Measurements from ENCODE around the gene MED25. TPM values are rescaled to one million over a fixed set of nuclear protein-coding genes. Genes with fewer than 3 reads are reported as not detected.

Gene MED25
- total RNA-seq, 1 donor from 2014 or later, result 34.5 TPM

DNA sequence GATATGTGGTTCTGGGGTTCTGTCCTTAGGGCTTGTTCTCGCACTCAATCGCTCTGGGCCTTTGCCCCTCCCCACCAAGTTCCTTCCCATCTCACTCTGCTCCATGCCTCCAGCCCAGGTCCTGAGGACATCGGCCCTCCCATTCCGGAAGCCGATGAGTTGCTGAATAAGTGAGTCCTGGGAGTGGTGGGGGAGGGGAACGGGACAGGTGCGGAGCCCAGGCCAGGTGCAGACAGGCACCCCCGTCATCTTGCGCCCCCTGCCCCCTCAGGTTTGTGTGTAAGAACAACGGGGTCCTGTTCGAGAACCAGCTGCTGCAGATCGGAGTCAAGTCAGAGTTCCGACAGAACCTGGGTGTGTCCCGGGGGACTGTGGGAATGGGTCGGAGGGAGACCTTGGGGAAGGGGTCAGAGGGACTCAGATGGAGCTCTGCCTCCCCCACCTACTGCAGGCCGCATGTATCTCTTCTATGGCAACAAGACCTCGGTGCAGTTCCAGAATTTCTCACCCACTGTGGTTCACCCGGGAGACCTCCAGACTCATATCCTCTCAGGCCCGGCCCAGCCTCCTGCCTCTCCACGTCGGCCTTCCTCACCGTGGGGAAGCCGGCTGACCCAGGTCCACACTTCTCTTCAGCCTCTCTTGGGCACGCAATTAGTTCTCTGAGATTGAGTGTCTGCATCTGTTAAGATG is 15.1 kb upstream of the MED25 start:
- DNase-seq (ENCODE audit: low read depth), result no peak
- H3K4me3 ChIP-seq (ENCODE audit: low read depth, low read length), result no peak overlapping the region
- no peaks in the 10 kb centered on the region for H3K27me3 ChIP-seq (ENCODE audit: control insufficient read depth, insufficient read depth, low read length)
- TF ChIP-seq, protein P1, sequence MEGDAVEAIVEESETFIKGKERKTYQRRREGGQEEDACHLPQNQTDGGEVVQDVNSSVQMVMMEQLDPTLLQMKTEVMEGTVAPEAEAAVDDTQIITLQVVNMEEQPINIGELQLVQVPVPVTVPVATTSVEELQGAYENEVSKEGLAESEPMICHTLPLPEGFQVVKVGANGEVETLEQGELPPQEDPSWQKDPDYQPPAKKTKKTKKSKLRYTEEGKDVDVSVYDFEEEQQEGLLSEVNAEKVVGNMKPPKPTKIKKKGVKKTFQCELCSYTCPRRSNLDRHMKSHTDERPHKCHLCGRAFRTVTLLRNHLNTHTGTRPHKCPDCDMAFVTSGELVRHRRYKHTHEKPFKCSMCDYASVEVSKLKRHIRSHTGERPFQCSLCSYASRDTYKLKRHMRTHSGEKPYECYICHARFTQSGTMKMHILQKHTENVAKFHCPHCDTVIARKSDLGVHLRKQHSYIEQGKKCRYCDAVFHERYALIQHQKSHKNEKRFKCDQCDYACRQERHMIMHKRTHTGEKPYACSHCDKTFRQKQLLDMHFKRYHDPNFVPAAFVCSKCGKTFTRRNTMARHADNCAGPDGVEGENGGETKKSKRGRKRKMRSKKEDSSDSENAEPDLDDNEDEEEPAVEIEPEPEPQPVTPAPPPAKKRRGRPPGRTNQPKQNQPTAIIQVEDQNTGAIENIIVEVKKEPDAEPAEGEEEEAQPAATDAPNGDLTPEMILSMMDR (IDR thresholded peaks at IDR 0.05; ENCODE audit: insufficient read depth, low read length, poor library complexity, severe bottlenecking), result no peak
- no peaks in the 10 kb centered on the region for H3K36me3 ChIP-seq (ENCODE audit: control insufficient read depth, insufficient read depth, low read length)

DNA sequence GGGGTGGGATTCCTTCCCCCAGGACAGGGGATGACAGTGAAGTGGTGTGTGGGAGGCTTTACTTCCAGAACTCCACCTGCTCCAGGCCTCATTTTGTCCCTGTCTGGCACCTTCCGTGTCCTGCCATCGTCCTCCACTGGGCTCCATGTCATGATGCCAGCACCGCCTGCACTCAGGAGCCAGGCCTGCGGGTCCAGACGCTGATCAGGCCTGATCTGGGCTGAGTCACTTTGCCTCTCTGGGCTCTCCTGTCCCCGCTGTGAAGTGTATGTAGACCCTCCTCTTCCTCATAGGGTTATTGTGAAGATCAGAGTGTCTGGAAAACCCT is 14.6 kb upstream of the MED25 start:
- DNase-seq (ENCODE audit: low read depth), result no peak
- TF ChIP-seq, protein P1 (IDR thresholded peaks at IDR 0.05; ENCODE audit: insufficient read depth, low read length, poor library complexity, severe bottlenecking), result no peak
- Histone ChIP-seq H3K4me3 (ENCODE audit: low read depth, low read length) (no peak overlapping the region), H3K27me3 (ENCODE audit: control insufficient read depth, insufficient read depth, low read length) (no peaks in the 10 kb centered on the region), H3K36me3 (ENCODE audit: control insufficient read depth, insufficient read depth, low read length) (no peaks in the 10 kb centered on the region)

DNA sequence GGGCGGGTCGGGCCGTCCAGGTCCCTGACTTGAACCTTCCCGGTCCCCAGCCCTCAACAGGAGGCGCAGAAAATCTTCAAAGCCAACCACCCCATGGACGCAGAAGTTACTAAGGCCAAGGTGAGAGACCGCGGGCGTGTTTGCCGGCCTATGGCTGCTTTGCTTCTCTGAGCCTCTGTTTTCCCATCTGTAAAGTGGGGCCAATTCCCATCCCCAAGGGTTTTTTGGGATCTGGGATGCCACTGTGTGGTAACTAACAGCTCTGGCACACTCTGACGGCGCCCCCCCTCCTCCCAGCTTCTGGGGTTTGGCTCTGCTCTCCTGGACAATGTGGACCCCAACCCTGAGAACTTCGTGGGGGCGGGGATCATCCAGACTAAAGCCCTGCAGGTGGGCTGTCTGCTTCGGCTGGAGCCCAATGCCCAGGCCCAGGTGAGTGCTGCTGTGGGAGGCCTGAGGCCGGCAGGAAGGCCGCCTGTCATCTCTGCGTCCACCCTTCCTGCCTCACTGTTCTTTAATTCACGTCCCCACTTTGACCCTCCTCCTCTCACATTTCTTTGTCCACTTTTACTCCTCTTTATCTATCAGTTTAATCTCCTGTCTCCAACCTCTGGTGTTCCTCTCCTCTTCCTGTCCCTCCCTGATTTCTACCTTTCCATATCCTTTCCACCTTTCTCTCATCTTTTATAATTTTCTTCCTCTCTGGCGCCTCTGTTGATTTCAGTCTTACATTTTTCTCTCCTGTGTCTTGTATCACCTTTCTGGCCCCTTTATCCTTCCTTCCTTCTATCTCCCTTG is 12.1 kb upstream of the MED25 start:
- DNase-seq (ENCODE audit: low read depth), result no peak
- Histone ChIP-seq H3K36me3 (ENCODE audit: control insufficient read depth, insufficient read depth, low read length) (no peaks in the 10 kb centered on the region), H3K27me3 (ENCODE audit: control insufficient read depth, insufficient read depth, low read length) (no peaks in the 10 kb centered on the region), H3K4me3 (ENCODE audit: low read depth, low read length) (no peak overlapping the region)
- TF ChIP-seq, protein P1 (IDR thresholded peaks at IDR 0.05; ENCODE audit: insufficient read depth, low read length, poor library complexity, severe bottlenecking), result no peak

DNA sequence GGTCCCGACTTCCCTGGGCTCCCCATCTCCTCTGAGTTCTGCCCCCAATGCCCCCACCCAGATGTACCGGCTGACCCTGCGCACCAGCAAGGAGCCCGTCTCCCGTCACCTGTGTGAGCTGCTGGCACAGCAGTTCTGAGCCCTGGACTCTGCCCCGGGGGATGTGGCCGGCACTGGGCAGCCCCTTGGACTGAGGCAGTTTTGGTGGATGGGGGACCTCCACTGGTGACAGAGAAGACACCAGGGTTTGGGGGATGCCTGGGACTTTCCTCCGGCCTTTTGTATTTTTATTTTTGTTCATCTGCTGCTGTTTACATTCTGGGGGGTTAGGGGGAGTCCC is 11.5 kb upstream of the MED25 start:
- Histone ChIP-seq H3K4me3 (ENCODE audit: low read depth, low read length) (no peak overlapping the region), H3K27me3 (ENCODE audit: control insufficient read depth, insufficient read depth, low read length) (no peaks in the 10 kb centered on the region), H3K36me3 (ENCODE audit: control insufficient read depth, insufficient read depth, low read length) (no peaks in the 10 kb centered on the region)
- TF ChIP-seq, protein P1 (IDR thresholded peaks at IDR 0.05; ENCODE audit: insufficient read depth, low read length, poor library complexity, severe bottlenecking), result no peak
- no peak for DNase-seq (ENCODE audit: low read depth)

DNA sequence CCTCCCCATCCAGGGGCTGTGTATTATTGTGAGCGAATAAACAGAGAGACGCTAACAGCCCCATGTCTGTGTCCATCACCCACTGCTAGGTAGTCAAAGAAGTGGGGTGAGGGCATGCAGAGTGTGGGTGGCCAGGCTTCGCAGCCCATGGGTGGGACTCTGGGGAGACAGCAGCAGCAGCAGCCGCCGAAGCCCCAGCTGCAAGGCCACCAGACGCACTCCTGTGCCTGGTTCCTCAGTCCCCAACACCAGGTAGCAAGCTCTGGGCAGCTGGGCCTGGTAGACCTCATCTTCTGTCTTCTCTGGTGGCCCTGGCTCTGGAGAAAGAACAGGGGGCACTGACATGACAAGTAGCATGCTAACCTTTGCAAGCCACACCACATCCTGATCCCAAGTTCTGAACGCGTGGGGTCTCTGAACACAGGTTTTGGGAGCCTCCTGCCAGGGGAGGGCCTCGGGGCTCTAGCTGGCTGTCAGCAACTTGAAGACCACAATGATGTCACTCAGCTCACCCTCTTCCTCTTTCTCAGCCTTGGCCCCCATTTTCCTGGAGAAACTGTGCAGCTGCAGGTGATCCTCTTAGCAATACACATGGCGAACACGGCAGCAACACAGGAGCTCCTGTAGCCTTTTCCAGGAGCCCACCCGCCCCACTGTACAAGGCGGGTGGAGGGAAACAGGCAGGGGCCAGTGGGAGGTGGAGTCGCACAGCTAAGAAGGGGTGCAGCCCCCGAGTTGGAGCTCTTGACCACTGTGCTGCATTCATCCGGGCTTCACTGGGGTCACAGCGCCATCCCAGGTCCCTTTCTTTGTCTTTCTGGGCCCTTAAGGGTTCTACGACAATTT is 10.8 kb upstream of the MED25 start:
- no peaks in the 10 kb centered on the region for H3K36me3 ChIP-seq (ENCODE audit: control insufficient read depth, insufficient read depth, low read length)

More for the DNA sequence above, 10.8 kb upstream of the MED25 start:
- TF ChIP-seq, protein P1 (IDR thresholded peaks at IDR 0.05; ENCODE audit: insufficient read depth, low read length, poor library complexity, severe bottlenecking), result no peak
- DNase-seq (ENCODE audit: low read depth), result no peak
- Histone ChIP-seq H3K27me3 (ENCODE audit: control insufficient read depth, insufficient read depth, low read length) (no peaks in the 10 kb centered on the region), H3K4me3 (ENCODE audit: low read depth, low read length) (no peak overlapping the region)

All from kidney epithelial cell (primary cell).